Lower leg skin (tissue), 3 donors: ENCODE results near the gene UNC5A.

ENCODE experiments used
- POLR2A ChIP-seq, 2 donors: fragments of 450-650 bp; IDR thresholded peaks; one replicate each; pipeline ENCODE4 v1.6.1; 2016 to 2017; ENCODE audit warnings: antibody characterized with exemption in 2 of 2, mild to moderate bottlenecking in 1 of 2, moderate library complexity in 1 of 2
- TF ChIP-seq, protein P1 (sequence below), 3 donors: fragments of 450-650 bp; IDR thresholded peaks; one replicate each; pipeline ENCODE4 v1.5.1; 2016; ENCODE audit warnings: antibody characterized with exemption in 3 of 3, mild to moderate bottlenecking in 3 of 3, moderate library complexity in 2 of 3

DNA sequence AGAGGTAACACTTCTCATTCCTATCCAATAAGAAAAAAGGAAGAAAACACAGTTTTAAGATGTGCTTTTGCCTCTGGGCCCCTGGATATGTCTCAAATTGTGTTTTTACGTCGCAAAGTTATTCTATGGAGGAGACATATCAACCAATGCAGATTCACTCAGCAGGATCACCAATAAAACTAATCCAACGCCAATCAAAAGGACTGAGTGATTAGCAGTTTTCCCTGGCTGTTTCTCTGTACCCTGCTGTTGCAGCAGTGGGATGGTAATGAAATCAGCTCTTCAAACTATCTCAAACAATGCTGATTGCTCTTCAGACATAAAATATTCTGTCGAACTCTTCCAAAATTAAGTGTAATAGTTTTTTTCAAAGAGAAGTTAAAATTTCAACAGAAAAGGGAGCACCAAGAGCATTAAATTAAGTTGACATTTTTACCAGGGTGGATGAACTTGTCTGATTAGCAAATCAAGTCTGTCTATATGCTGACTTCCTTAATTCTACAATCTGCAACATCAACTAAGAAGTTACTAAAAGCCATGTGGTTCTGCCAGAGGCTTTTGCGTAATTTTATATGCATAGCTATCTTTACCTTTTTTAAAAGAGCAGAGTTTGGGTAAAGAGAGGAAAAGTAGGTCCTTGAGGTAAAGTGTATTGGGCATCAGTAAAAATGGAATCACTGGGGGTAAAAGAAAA, 98.5 kb downstream of the UNC5A start:
- TF ChIP-seq, protein P1, sequence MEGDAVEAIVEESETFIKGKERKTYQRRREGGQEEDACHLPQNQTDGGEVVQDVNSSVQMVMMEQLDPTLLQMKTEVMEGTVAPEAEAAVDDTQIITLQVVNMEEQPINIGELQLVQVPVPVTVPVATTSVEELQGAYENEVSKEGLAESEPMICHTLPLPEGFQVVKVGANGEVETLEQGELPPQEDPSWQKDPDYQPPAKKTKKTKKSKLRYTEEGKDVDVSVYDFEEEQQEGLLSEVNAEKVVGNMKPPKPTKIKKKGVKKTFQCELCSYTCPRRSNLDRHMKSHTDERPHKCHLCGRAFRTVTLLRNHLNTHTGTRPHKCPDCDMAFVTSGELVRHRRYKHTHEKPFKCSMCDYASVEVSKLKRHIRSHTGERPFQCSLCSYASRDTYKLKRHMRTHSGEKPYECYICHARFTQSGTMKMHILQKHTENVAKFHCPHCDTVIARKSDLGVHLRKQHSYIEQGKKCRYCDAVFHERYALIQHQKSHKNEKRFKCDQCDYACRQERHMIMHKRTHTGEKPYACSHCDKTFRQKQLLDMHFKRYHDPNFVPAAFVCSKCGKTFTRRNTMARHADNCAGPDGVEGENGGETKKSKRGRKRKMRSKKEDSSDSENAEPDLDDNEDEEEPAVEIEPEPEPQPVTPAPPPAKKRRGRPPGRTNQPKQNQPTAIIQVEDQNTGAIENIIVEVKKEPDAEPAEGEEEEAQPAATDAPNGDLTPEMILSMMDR (IDR thresholded peaks at IDR 0.05), result no peak
- no peak for TF ChIP-seq POLR2A (IDR thresholded peaks at IDR 0.05)
